GM13976 (cell line): Measurements from ENCODE around the gene KLHL25.

Source experiments
- DNase-seq: peaks from one replicate; pipeline ENCODE4 v3.0.0; 2012; ENCODE audit warnings: low spot score
- in situ Hi-C: fragments of 300-500 bp; cut with MboI; formaldehyde crosslinking; loops from one replicate; pipeline ENCODE4 v1.12.0; 2022; ENCODE audit warnings: low sequenced_read_pairs, mixed read lengths, inconsistent platforms; ENCODE audit not compliant: unreplicated experiment
- TF ChIP-seq, protein P1 (sequence below): IDR thresholded peaks from 2 replicates; pipeline ENCODE4 v1.5.1; 2012; ENCODE audit warnings: borderline replicate concordance, mild to moderate bottlenecking; ENCODE audit not compliant: insufficient read depth; ENCODE audit errors: extremely low read depth, missing control alignments, control extremely low read depth

KLHL25 gene, protein sequence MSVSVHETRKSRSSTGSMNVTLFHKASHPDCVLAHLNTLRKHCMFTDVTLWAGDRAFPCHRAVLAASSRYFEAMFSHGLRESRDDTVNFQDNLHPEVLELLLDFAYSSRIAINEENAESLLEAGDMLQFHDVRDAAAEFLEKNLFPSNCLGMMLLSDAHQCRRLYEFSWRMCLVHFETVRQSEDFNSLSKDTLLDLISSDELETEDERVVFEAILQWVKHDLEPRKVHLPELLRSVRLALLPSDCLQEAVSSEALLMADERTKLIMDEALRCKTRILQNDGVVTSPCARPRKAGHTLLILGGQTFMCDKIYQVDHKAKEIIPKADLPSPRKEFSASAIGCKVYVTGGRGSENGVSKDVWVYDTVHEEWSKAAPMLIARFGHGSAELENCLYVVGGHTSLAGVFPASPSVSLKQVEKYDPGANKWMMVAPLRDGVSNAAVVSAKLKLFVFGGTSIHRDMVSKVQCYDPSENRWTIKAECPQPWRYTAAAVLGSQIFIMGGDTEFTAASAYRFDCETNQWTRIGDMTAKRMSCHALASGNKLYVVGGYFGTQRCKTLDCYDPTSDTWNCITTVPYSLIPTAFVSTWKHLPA

GRCh38 chr15:85794598-85795336, at the start of gene KLHL25:
KLHL25 (minus strand) TSS chr15:85794925; CDS start chr15:85769810, 25,115 bp downstream.
- DNase-seq, result peak; percentile 99
- in situ Hi-C loops, result no loop called here
- TF ChIP-seq, protein P1, sequence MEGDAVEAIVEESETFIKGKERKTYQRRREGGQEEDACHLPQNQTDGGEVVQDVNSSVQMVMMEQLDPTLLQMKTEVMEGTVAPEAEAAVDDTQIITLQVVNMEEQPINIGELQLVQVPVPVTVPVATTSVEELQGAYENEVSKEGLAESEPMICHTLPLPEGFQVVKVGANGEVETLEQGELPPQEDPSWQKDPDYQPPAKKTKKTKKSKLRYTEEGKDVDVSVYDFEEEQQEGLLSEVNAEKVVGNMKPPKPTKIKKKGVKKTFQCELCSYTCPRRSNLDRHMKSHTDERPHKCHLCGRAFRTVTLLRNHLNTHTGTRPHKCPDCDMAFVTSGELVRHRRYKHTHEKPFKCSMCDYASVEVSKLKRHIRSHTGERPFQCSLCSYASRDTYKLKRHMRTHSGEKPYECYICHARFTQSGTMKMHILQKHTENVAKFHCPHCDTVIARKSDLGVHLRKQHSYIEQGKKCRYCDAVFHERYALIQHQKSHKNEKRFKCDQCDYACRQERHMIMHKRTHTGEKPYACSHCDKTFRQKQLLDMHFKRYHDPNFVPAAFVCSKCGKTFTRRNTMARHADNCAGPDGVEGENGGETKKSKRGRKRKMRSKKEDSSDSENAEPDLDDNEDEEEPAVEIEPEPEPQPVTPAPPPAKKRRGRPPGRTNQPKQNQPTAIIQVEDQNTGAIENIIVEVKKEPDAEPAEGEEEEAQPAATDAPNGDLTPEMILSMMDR, result no peak

DNA sequence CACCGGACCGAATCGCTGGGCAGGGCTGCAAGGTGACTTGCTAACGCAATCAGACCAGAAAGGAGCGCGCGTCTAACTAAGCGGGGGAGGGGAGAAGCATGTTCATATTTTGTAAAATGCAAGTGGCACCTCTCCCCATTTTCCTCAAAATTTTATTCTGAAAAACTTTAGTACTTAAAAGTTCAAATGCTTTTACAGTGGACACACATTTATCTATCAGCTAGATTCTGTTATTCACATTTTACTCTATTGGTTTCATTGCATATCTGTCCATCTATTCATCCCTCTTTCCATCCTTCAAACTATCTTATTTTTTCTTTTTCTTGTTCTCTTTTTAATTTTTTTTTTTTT, 46.1 kb upstream of the KLHL25 start:
- DNase-seq, result no peak
- TF ChIP-seq, protein P1, result no peak
- in situ Hi-C loops, result loop anchor here (25.0 kb wide), 1 partner anchor 228 kb away; no protein-coding TSS in a partner anchor

DNA sequence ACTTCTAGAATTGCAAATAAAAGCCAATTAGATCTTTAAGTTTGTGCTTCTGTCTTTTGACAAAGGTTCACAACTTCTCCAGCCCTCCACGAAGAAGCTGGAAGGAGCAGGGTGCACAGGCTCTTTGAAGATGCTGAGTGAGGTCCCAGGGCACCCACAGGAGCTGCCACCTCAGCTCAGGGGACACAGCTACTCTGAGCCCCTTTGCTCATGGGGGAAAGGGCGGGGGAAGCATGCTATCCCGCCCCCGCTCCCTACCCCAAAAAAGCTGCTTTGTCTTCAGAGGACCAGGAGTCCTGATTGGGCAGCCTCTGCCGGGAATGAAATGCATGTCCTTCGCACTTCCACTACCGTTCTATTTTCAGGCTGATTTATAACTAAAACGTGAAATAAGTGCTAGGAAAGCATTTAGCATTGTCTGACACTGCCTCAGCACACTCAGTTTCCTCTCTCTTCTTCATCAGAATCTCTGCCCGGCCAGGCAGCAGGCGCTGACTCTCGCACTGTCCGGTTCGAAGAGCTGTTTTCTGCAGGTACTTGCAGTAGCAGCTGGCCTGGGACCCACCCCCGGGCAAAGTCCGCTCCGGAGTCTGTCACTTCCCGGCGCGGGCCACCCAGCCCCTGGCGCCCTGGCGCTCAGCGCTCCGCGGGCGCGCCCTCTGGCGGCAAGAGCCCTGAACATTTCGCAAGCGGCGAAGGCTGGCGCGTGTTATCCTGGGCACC, 45.5 kb upstream of the KLHL25 start:
- in situ Hi-C loops, result loop anchor here (25.0 kb wide), 1 partner anchor 228 kb away; no protein-coding TSS in a partner anchor
- peak; percentile 90 for DNase-seq
- TF ChIP-seq, protein P1, result peak; percentile 93

DNA sequence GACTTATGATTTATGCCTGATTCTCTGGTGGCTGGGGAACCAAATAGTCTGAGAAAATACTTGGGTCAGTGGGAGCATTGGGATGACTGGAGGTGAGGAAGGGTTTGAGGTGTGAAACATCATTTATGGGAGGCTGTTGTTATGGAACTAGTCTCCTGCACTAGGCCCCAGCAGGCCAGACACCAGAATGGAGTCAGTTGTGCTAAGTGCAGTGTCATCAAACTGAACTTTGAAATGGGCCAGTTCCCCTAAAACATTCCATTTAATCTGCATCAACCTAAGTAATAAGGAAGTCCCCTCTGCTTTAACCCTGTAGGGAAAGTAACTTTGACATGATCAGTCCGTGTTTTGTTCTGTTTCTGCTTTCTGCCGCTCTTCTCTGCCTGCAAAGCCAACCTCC, 44.9 kb upstream of the KLHL25 start:
- DNase-seq, result no peak
- in situ Hi-C loops, result loop anchor here (5.0 to 25.0 kb wide), 3 partner anchors 112 to 545 kb away; no protein-coding TSS in a partner anchor
- TF ChIP-seq, protein P1, result no peak

DNA sequence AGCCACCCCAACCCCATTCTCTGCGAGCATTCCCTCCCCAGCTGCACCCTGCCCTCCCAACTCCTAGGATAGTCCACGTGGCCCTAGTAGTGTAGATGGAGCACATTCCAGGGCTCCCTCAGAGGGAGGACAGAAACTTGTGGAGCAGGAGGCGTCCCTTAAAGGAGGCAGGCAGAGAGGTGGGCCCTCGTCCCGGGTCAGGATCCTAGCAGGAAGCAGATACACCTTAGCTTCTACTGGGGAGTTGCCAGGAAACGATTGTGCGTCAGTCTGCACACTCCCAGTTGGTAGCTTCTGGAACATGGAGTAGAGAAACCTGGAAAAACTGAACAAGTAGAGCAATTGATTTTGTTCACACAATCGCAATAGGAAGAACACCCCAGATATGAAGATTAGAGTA, 43.9 kb upstream of the KLHL25 start:
- TF ChIP-seq, protein P1, result no peak
- in situ Hi-C loops, result loop anchor here (5.0 to 25.0 kb wide), 3 partner anchors 111 to 544 kb away; no protein-coding TSS in a partner anchor

GRCh38 chr15:85837881-85838280, 43.2 kb upstream of the KLHL25 start:
- TF ChIP-seq, protein P1, result no peak
- in situ Hi-C loops, result loop anchor here (5.0 to 25.0 kb wide), 3 partner anchors 111 to 543 kb away; no protein-coding TSS in a partner anchor

More for the DNA sequence above, 43.9 kb upstream of the KLHL25 start:
- no peak for DNase-seq

More at GRCh38 chr15:85837881-85838280, 43.2 kb upstream of the KLHL25 start:
- DNase-seq, result no peak
